A549 (cell line): ENCODE measurements around the gene NME7.

Experiments
- CEBPB ChIP-seq, 2 experiments: fragments of >200 bp in 1 of 2; sonication (Bioruptor Twin) in 1 of 2; formaldehyde crosslinking in 1 of 2; IDR thresholded peaks; 2 replicates each; pipeline ENCODE4 v1.6.1; 2012 to 2016
- CTCF ChIP-seq: fragments of >200 bp; sonication (Bioruptor Twin); formaldehyde crosslinking; IDR thresholded peaks from 3 replicates; pipeline ENCODE4 v1.5.1; 2016
- SMC3 ChIP-seq: fragments of >200 bp; sonication (Bioruptor Twin); formaldehyde crosslinking; IDR thresholded peaks from 3 replicates; pipeline ENCODE4 v1.6.1; 2018; ENCODE audit warnings: inconsistent platforms

DNA sequence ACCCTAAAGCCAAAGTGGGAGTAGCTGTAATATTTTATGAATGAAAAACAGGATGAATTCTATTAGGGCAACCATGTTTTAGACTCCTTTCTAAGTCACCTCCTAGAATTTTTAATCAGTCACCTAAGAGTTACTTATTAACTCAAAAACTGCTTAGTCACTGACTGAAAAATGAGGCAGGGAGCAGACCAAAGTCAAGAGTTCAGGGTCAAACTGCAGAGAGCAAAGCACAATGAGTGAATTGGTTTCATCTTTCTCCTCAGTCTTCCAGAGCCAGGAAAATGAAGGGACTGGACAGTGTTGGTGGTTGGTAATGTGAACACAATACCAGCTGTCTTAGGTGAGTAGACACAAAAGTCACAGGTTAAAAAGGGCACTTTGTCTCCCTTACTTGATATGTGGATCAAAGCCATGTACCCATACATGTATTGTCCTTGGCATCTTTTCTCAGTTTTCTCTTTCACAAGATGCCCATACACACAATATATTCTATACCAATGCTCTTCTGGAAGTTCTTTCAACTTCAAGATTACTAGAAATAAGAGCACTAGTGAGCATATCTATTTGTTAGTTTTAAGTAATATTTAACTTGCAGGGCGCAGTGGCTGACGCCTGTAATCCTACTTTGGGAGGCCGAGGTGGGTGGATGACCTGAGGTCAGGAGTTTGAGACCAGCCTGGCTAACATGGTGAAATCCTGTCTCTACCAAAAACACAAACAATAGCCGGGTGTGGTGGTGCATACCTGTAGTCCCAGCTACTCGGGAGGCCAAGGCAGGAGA is 218.9 kb downstream of the NME7 start:
- TF ChIP-seq CTCF (no peak), CEBPB (IDR thresholded peaks at IDR 0.05) (no peak; a peak in 1 of 4 replicates), SMC3 (0 out of 3 replicates have a peak, but pooled peaks have one; percentile 15)
